Activated T-cell treated with anti-CD3 and anti-CD28 coated beads, Interleukin-2, amount 50 U/mL, for 48 hours (primary cell): ENCODE data around the gene TNNT2.

Source experiments
- DNase-seq, 2 experiments: peaks; one replicate each; pipeline ENCODE4 v3.0.0-alpha.2; 2020

The TNNT2 gene

GRCh38 chr1:201310251-201310985 lies 67.1 kb downstream of the TNNT2 start:
- no peak for DNase-seq

DNA sequence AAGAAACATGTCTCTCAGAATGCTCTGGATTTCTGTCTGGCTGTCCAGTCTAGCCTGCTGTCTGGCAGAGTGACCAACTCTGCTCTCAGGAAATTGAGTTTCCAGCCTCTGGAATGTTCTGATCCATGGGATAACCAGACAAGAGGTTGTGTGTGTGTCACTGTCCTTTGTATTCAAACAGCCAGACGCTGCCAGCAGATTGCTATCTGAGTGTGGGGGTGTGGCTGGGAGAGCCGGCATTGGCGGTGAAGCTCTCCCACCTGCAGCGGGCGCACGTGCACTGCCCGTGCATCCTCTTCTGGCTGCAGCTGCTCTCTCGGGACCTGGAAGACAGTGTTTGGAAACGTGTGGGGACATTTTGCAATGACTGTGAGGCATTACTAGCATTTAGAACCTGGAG lies 68.1 kb downstream of the TNNT2 start:
- no peak for DNase-seq
